ENCODE measurements around the gene KSR1. TPM values are rescaled to one million over a fixed set of nuclear protein-coding genes. Genes with fewer than 3 reads are reported as not detected.
"Not testable (repeated sequence)": the region's sequence is repeated elsewhere in the genome, so short reads cannot be mapped to it uniquely, and the experiment has no call there.

KSR1 gene
- total RNA-seq, 1 experiment from 2014 or later, result 88.9 TPM

DNA sequence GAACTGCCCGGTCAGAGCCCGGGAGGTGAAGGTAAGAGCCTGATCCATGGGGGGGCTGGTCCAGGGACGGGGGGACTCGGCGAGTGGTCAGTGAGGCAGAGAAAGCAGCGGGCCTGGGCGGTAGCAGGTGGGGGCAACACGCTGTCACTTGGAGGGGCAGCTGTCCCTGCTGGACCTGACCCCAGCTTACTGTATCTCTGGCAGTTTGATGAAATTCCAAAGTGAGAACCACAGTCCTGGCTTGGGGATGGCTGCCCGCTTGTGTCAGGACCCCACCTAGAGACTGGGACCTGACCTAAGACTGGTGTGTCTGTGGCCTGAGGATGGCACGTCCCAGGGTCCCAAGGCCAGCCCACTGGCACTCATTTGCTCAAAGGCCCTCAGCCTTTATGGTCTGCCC is 35.1 kb upstream of the KSR1 start:
- Histone ChIP-seq H3K27me3 (replicated peaks; ENCODE audit: control insufficient read depth, insufficient read depth, low read length) (no peaks in the 10 kb centered on the region), H3K4me3 (ENCODE audit: low read depth, low read length) (no peak overlapping the region), H3K9me3 (no peaks in the 10 kb centered on the region), H3K36me3 (ENCODE audit: control insufficient read depth, insufficient read depth, low read length) (no peaks in the 10 kb centered on the region), H3K4me1 (no peaks in the 10 kb centered on the region)
- TF ChIP-seq CTCF (IDR thresholded peaks at IDR 0.05; ENCODE audit: insufficient read depth in 1 of 2, low read depth in 1 of 2, low read length in 1 of 2, severe bottlenecking in 1 of 2, unreplicated experiment in 1 of 2), result no peak
- Mint-ChIP-seq H3K4me3 (ENCODE audit: unreplicated experiment) (no peak overlapping the region), H3K27me3 (ENCODE audit: insufficient read depth, unreplicated experiment) (peaks cover 5% of the 10 kb centered on the region), H3K27ac (ENCODE audit: unreplicated experiment) (no peak overlapping the region), H3K4me1 (ENCODE audit: low read depth, unreplicated experiment) (no peaks in the 10 kb centered on the region), H3K36me3 (ENCODE audit: insufficient read depth, unreplicated experiment) (no peaks in the 10 kb centered on the region), H3K9me3 (ENCODE audit: unreplicated experiment) (no peaks in the 10 kb centered on the region)
- intact Hi-C loops (cut with micrococcal nuclease; ENCODE audit: unreplicated experiment), result no loop called here
- no TSS peak for BruUV-seq (replicated peaks)
- CTCF ChIA-PET, result no interaction called here
- DNase-seq, result no peak
- POLR2A ChIA-PET, result no interaction called here

GRCh38 chr17:27421626-27422025 is 34.6 kb upstream of the KSR1 start:
- H3K27ac Mint-ChIP-seq (ENCODE audit: unreplicated experiment); H3K9me3 Mint-ChIP-seq (ENCODE audit: unreplicated experiment); H3K27me3 ChIP-seq (replicated peaks; ENCODE audit: control insufficient read depth, insufficient read depth, low read length); DNase-seq; H3K4me3 ChIP-seq (ENCODE audit: low read depth, low read length); H3K36me3 ChIP-seq (ENCODE audit: control insufficient read depth, insufficient read depth, low read length); H3K27me3 Mint-ChIP-seq (ENCODE audit: insufficient read depth, unreplicated experiment); H3K9me3 ChIP-seq; CTCF ChIA-PET; POLR2A ChIA-PET; H3K36me3 Mint-ChIP-seq (ENCODE audit: insufficient read depth, unreplicated experiment); intact Hi-C loops (cut with micrococcal nuclease; ENCODE audit: unreplicated experiment); H3K4me1 ChIP-seq; H3K4me3 Mint-ChIP-seq (ENCODE audit: unreplicated experiment); BruUV-seq (replicated peaks); H3K4me1 Mint-ChIP-seq (ENCODE audit: low read depth, unreplicated experiment): not testable (repeated sequence)

- H3K4me3 Mint-ChIP-seq (ENCODE audit: unreplicated experiment), result no peak overlapping the region
- DNase-seq, result no peak
- H3K27me3 Mint-ChIP-seq (ENCODE audit: insufficient read depth, unreplicated experiment), result peaks cover 5% of the 10 kb centered on the region
- TF ChIP-seq CTCF (IDR thresholded peaks at IDR 0.05; ENCODE audit: insufficient read depth in 1 of 2, low read depth in 1 of 2, low read length in 1 of 2, severe bottlenecking in 1 of 2, unreplicated experiment in 1 of 2), result no peak
- H3K4me1 ChIP-seq, result no peaks in the 10 kb centered on the region
- intact Hi-C loops (cut with micrococcal nuclease; ENCODE audit: unreplicated experiment), result no loop called here
- H3K36me3 ChIP-seq (ENCODE audit: control insufficient read depth, insufficient read depth, low read length), result no peaks in the 10 kb centered on the region
- CTCF ChIA-PET, result no interaction called here
- no peak overlapping the region for H3K27ac Mint-ChIP-seq (ENCODE audit: unreplicated experiment)
- no peaks in the 10 kb centered on the region for H3K4me1 Mint-ChIP-seq (ENCODE audit: low read depth, unreplicated experiment)
- H3K27me3 ChIP-seq (replicated peaks; ENCODE audit: control insufficient read depth, insufficient read depth, low read length), result no peaks in the 10 kb centered on the region
- no peaks in the 10 kb centered on the region for H3K9me3 Mint-ChIP-seq (ENCODE audit: unreplicated experiment)
- no TSS peak for BruUV-seq (replicated peaks)
- no peak overlapping the region for H3K4me3 ChIP-seq (ENCODE audit: low read depth, low read length)
- H3K9me3 ChIP-seq, result no peaks in the 10 kb centered on the region
- POLR2A ChIA-PET, result no interaction called here
- H3K36me3 Mint-ChIP-seq (ENCODE audit: insufficient read depth, unreplicated experiment), result no peaks in the 10 kb centered on the region
Observed at GRCh38 chr17:27422601-27423000, 33.6 kb upstream of the KSR1 start.

GRCh38 chr17:27423651-27424050 is 32.6 kb upstream of the KSR1 start:
- Mint-ChIP-seq H3K4me3 (ENCODE audit: unreplicated experiment) (no peak overlapping the region), H3K27me3 (ENCODE audit: insufficient read depth, unreplicated experiment) (peaks cover 5% of the 10 kb centered on the region), H3K36me3 (ENCODE audit: insufficient read depth, unreplicated experiment) (no peaks in the 10 kb centered on the region), H3K27ac (ENCODE audit: unreplicated experiment) (no peak overlapping the region), H3K9me3 (ENCODE audit: unreplicated experiment) (no peaks in the 10 kb centered on the region), H3K4me1 (ENCODE audit: low read depth, unreplicated experiment) (no peaks in the 10 kb centered on the region)
- BruUV-seq (replicated peaks), result no TSS peak
- Histone ChIP-seq H3K4me3 (ENCODE audit: low read depth, low read length) (no peak overlapping the region), H3K9me3 (no peaks in the 10 kb centered on the region), H3K36me3 (ENCODE audit: control insufficient read depth, insufficient read depth, low read length) (no peaks in the 10 kb centered on the region), H3K27me3 (replicated peaks; ENCODE audit: control insufficient read depth, insufficient read depth, low read length) (no peaks in the 10 kb centered on the region), H3K4me1 (no peaks in the 10 kb centered on the region)
- intact Hi-C loops (cut with micrococcal nuclease; ENCODE audit: unreplicated experiment), result no loop called here
- TF ChIP-seq CTCF (IDR thresholded peaks at IDR 0.05; ENCODE audit: insufficient read depth in 1 of 2, low read depth in 1 of 2, low read length in 1 of 2, severe bottlenecking in 1 of 2, unreplicated experiment in 1 of 2), result no peak
- no peak for DNase-seq
- CTCF ChIA-PET, result no interaction called here
- POLR2A ChIA-PET, result no interaction called here

Measured in Caco-2 (cell line).